Neuronal stem cell (in vitro differentiated cells): ENCODE measurements around the gene CREB3L2.

Source experiments
- DNase-seq: peaks from one replicate; pipeline ENCODE4 v3.0.0-alpha.2; 2013; ENCODE audit warnings: low spot score
- H2AFZ ChIP-seq: one replicate; pipeline ENCODE4 v1.6.1; 2013; ENCODE audit warnings: mild to moderate bottlenecking, low read length, inconsistent platforms
- H2AK5ac ChIP-seq: 2 replicates; pipeline ENCODE4 v1.6.1; 2013; ENCODE audit warnings: low read depth, mild to moderate bottlenecking, inconsistent platforms, low read length, moderate library complexity, mixed read lengths
- H2BK120ac ChIP-seq: 2 replicates; pipeline ENCODE4 v1.6.1; 2013; ENCODE audit warnings: low read depth, mild to moderate bottlenecking, inconsistent platforms, low read length, moderate library complexity, mixed read lengths
- H2BK12ac ChIP-seq: one replicate; pipeline ENCODE4 v1.6.1; 2013; ENCODE audit warnings: low read length, inconsistent platforms
- H2BK15ac ChIP-seq: 2 replicates; pipeline ENCODE4 v1.6.1; 2013; ENCODE audit warnings: mild to moderate bottlenecking, low read length, inconsistent platforms, mixed read lengths
- H2BK5ac ChIP-seq: one replicate; pipeline ENCODE4 v1.6.1; 2013; ENCODE audit warnings: inconsistent platforms, mild to moderate bottlenecking, low read length, moderate library complexity
- H3K14ac ChIP-seq: one replicate; pipeline ENCODE4 v1.6.1; 2013; ENCODE audit warnings: low read length, inconsistent platforms
- H3K18ac ChIP-seq: 2 replicates; pipeline ENCODE4 v1.6.1; 2013; ENCODE audit warnings: low read length, inconsistent platforms
- H3K23ac ChIP-seq: 2 replicates; pipeline ENCODE4 v1.6.1; 2013; ENCODE audit warnings: low read depth, mild to moderate bottlenecking, mixed read lengths, low read length, inconsistent platforms; ENCODE audit not compliant: poor library complexity
- H3K27ac ChIP-seq: replicated peaks from 3 replicates; pipeline ENCODE4 v1.5.1; 2013; ENCODE audit warnings: low read length, inconsistent platforms
- H3K27me3 ChIP-seq, 3 experiments: 2 replicates each; pipeline ENCODE4 v1.6.1; 2013; ENCODE audit warnings: low read length in 3 of 3, mild to moderate bottlenecking in 2 of 3, inconsistent platforms in 1 of 3, low read depth in 1 of 3, mixed read lengths in 1 of 3, moderate library complexity in 1 of 3; ENCODE audit not compliant: control insufficient read depth in 3 of 3, insufficient read depth in 3 of 3
- H3K36me3 ChIP-seq, 2 donors: replicated peaks in 1 of 2; 2 replicates each; pipeline ENCODE4 v1.6.1; 2013; ENCODE audit warnings: low read length in 2 of 2; ENCODE audit not compliant: control insufficient read depth in 2 of 2, insufficient read depth in 2 of 2
- H3K4ac ChIP-seq: 2 replicates; pipeline ENCODE4 v1.6.1; 2013; ENCODE audit warnings: inconsistent platforms, mild to moderate bottlenecking, low read length, moderate library complexity
- H3K4me1 ChIP-seq, 2 donors: 1 replicate in 1 of 2; 2 replicates in 1 of 2; pipeline ENCODE4 v1.6.1; 2013; ENCODE audit warnings: low read length in 2 of 2, low read depth in 1 of 2; ENCODE audit not compliant: control insufficient read depth in 2 of 2, insufficient read depth in 1 of 2
- H3K4me2 ChIP-seq: one replicate; pipeline ENCODE4 v1.6.1; 2013; ENCODE audit warnings: mild to moderate bottlenecking, low read length, inconsistent platforms; ENCODE audit not compliant: insufficient read depth, poor library complexity, severe bottlenecking
- H3K4me3 ChIP-seq, 2 donors: 2 replicates each; pipeline ENCODE4 v1.5.1; 2013; ENCODE audit warnings: low read length in 2 of 2, mild to moderate bottlenecking in 2 of 2, inconsistent platforms in 1 of 2, moderate library complexity in 1 of 2
- H3K79me1 ChIP-seq: one replicate; pipeline ENCODE4 v1.6.1; 2013; ENCODE audit warnings: low read depth, mild to moderate bottlenecking, inconsistent platforms, low read length, moderate library complexity
- H3K9ac ChIP-seq: one replicate; pipeline ENCODE4 v1.6.1; 2013; ENCODE audit warnings: mild to moderate bottlenecking, low read depth, low read length, inconsistent platforms; ENCODE audit not compliant: poor library complexity
- H3K9me3 ChIP-seq, 2 donors: replicated peaks in 1 of 2; 2 replicates each; pipeline versions ENCODE3 to v1.6.1; 2013; ENCODE audit warnings: low read length in 2 of 2, mild to moderate bottlenecking in 2 of 2, inconsistent platforms in 1 of 2, low read depth in 1 of 2, mixed read lengths in 1 of 2, moderate library complexity in 1 of 2; ENCODE audit not compliant: control insufficient read depth in 2 of 2, insufficient read depth in 1 of 2
- H4K8ac ChIP-seq: one replicate; pipeline ENCODE4 v1.6.1; 2013; ENCODE audit warnings: low read depth, mild to moderate bottlenecking, inconsistent platforms, low read length, moderate library complexity
- H4K91ac ChIP-seq: one replicate; pipeline ENCODE4 v1.6.1; 2013; ENCODE audit warnings: low read length, low read depth, mild to moderate bottlenecking, inconsistent platforms; ENCODE audit not compliant: poor library complexity
- WGBS, 2 donors: extraction: QIAGEN DNeasy Blood & Tissue Kit; methylation state at CpG; one replicate each; pipeline ENCODE4 v1.1.7; 2013; ENCODE audit warnings: missing lambda C conversion rate in 2 of 2, mixed read lengths in 1 of 2; ENCODE audit not compliant: insufficient read length in 2 of 2, insufficient replicate concordance in 1 of 2; ENCODE audit errors: extremely low coverage in 2 of 2; 5-methylcytosine and 5-hydroxymethylcytosine counted together

Gene CREB3L2

DNA sequence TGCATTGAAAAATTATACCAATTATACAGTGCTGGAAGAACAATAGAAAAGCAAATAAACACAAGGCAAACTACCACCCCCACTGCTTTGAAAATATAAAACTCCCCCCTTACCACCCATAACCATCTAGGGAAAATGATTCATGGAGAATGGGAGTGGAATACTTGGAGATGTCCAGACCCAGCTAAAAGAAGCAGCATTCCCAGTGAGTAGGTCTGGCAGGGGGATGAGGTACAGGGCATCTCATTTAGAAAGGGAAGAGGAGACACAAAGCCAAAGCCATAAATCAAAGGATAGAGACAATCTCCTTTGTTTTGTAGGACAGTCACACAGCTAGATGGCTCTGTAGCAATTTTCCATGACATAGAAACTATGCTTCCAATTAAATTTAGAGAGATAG lies 119.1 kb downstream of the CREB3L2 start:
- Histone ChIP-seq H2BK12ac (no peak overlapping the region), H2AFZ (no peak overlapping the region), H4K8ac (no peak overlapping the region), H2BK120ac (no peak overlapping the region), H2BK5ac (no peak overlapping the region), H3K36me3 (peaks cover 29 to 79% of the 10 kb centered on the region in 2 donors), H3K79me1 (no peaks in the 10 kb centered on the region), H3K9ac (no peak overlapping the region), H2BK15ac (no peak overlapping the region), H3K27me3 (no peaks in the 10 kb centered on the region), H3K4me2 (no peak overlapping the region), H3K4ac (no peak overlapping the region), H3K14ac (no peak overlapping the region), H4K91ac (no peak overlapping the region), H3K4me1 (peaks cover 36 to 37% of the 10 kb centered on the region in 2 donors), H3K23ac (no peak overlapping the region), H3K27ac (no peak overlapping the region), H3K9me3 (peaks cover 7 to 21% of the 10 kb centered on the region in 2 donors), H2AK5ac (no peak overlapping the region), H3K4me3 (no peak overlapping the region), H3K18ac (no peak overlapping the region)
- no peak for DNase-seq

DNA sequence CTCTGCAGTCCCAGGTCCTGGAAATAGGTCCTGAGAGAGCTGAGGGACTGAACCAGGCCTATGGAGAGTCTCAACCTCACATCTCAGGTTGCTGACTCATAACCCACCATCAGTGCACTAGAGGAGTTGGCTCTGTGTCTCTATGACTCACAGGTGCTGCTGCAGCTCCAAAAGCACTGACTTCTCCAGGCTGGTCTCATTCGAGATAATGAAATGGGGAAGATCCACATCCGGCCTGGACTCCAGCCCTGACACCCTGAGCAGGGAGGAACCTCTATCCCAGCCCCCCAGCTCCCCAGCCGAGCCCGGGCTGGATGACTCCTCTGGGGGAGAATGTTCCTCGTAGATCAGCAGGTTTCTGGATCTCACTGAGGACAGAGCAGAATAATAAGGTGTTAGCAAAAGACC lies 119.6 kb downstream of the CREB3L2 start:
- WGBS, 2 donors: no CpG with 5 or more reads among the region's 5 CpGs
- Histone ChIP-seq H3K14ac (no peak overlapping the region), H3K4me2 (no peak overlapping the region), H3K9me3 (peaks cover 7 to 21% of the 10 kb centered on the region in 2 donors), H2BK120ac (no peak overlapping the region), H2AFZ (no peak overlapping the region), H4K8ac (no peak overlapping the region), H3K27ac (no peak overlapping the region), H3K27me3 (no peaks in the 10 kb centered on the region), H4K91ac (no peak overlapping the region), H2BK15ac (no peak overlapping the region), H3K79me1 (no peaks in the 10 kb centered on the region), H3K4ac (no peak overlapping the region), H2BK12ac (no peak overlapping the region), H2BK5ac (no peak overlapping the region), H3K4me1 (peaks cover 38 to 42% of the 10 kb centered on the region in 2 donors), H2AK5ac (no peak overlapping the region), H3K36me3 (peaks cover 29 to 79% of the 10 kb centered on the region in 2 donors), H3K4me3 (no peak overlapping the region), H3K9ac (no peak overlapping the region), H3K23ac (no peak overlapping the region), H3K18ac (no peak overlapping the region)
- DNase-seq: no peak

DNA sequence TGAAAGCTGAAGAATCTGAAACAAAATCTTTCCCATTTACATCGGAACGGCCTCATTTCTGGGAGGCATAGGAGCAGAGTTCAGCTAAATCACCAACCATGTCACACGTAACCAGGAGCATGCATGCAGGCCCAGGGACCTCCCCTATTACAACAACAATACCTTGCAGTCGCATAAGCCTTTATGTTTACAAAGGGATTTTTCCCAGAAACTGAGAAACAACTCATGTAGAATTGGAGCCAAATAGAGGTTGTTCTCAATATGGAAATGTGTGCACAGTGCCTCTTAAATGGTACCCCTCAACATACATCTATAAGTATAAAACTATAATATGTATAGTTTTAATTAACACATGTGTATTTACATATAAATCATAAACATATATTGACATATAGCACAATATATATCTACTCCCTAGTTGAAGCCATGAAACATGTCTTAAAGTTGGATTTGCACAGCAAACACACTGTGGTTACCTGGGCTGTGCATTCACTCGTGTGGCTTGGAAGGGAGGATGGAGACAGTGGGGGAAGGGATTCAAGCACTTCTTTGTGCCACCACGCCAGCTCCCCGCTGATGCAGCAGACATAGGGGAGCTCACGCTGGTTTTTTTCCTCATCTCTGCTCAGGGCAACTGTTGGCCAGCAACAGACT lies 120.2 kb downstream of the CREB3L2 start:
- H2BK120ac ChIP-seq: no peak overlapping the region
- H4K91ac ChIP-seq: no peak overlapping the region
- no peak overlapping the region for H3K27ac ChIP-seq
- H3K18ac ChIP-seq: no peak overlapping the region
- H2BK15ac ChIP-seq: no peak overlapping the region
- H2BK5ac ChIP-seq: no peak overlapping the region
- H2AFZ ChIP-seq: no peak overlapping the region
- no peaks in the 10 kb centered on the region for H3K79me1 ChIP-seq
- no peak overlapping the region for H2AK5ac ChIP-seq
- no peak overlapping the region for H3K14ac ChIP-seq
- no peaks in the 10 kb centered on the region for H3K27me3 ChIP-seq
- H3K4me3 ChIP-seq: no peak overlapping the region
- peaks cover 7 to 21% of the 10 kb centered on the region in 2 donors for H3K9me3 ChIP-seq
- no peak overlapping the region for H3K4ac ChIP-seq
- no peak overlapping the region for H2BK12ac ChIP-seq
- no peak overlapping the region for H4K8ac ChIP-seq
- H3K23ac ChIP-seq: no peak overlapping the region
- H3K9ac ChIP-seq: no peak overlapping the region
- peaks cover 33 to 43% of the 10 kb centered on the region in 2 donors for H3K4me1 ChIP-seq
- DNase-seq: no peak
- peaks cover 29 to 75% of the 10 kb centered on the region in 2 donors for H3K36me3 ChIP-seq
- H3K4me2 ChIP-seq: no peak overlapping the region
- no CpG with 5 or more reads among the region's 8 CpGs for WGBS, 2 donors

DNA sequence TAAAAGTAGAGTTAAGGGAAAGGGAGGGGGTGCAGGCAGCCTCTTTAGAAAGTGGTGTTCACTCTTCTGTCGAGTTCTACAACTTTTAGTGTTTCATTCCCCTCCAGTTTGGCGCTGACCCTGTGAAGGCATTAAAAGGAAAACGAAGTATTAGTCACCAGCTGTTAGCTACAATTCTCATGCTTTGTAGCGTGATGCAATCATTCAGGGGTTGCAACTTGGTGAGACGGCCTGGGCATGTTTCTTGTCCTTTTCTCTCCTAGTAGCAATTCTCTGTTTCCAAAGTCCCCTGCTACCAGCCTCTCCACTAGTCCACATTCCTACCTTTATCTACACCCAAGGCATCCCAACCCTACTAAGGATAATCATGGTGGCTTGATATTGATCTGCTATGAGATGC lies 121.5 kb downstream of the CREB3L2 start:
- no peak overlapping the region for H3K4me2 ChIP-seq
- no peak overlapping the region for H2BK12ac ChIP-seq
- no peak overlapping the region for H4K8ac ChIP-seq
- H3K23ac ChIP-seq: no peak overlapping the region
- peaks cover 32 to 83% of the 10 kb centered on the region in 2 donors for H3K36me3 ChIP-seq
- DNase-seq: no peak
- H2BK5ac ChIP-seq: no peak overlapping the region
- no CpG with 5 or more reads among the region's 5 CpGs for WGBS, 2 donors
- H3K79me1 ChIP-seq: no peaks in the 10 kb centered on the region
- H3K14ac ChIP-seq: no peak overlapping the region
- no peaks in the 10 kb centered on the region for H3K27me3 ChIP-seq
- no peak overlapping the region for H2AK5ac ChIP-seq
- H3K9me3 ChIP-seq: peaks cover 7 to 21% of the 10 kb centered on the region in 2 donors
- H3K9ac ChIP-seq: no peak overlapping the region
- peaks cover 25 to 40% of the 10 kb centered on the region in 2 donors for H3K4me1 ChIP-seq
- H3K4ac ChIP-seq: no peak overlapping the region
- H4K91ac ChIP-seq: no peak overlapping the region
- no peak overlapping the region for H2BK120ac ChIP-seq
- no peak overlapping the region for H3K4me3 ChIP-seq
- no peak overlapping the region for H3K27ac ChIP-seq
- H3K18ac ChIP-seq: no peak overlapping the region
- no peak overlapping the region for H2BK15ac ChIP-seq
- no peak overlapping the region for H2AFZ ChIP-seq
